GM13976 (cell line): ENCODE data around the gene SLC5A6.

Experiments
- DNase-seq: peaks from one replicate; pipeline ENCODE4 v3.0.0; 2012; ENCODE audit warnings: low spot score
- in situ Hi-C: fragments of 300-500 bp; cut with MboI; formaldehyde crosslinking; loops from one replicate; pipeline ENCODE4 v1.12.0; 2022; ENCODE audit warnings: low sequenced_read_pairs, mixed read lengths, inconsistent platforms; ENCODE audit not compliant: unreplicated experiment
- TF ChIP-seq, protein P1 (sequence below): IDR thresholded peaks from 2 replicates; pipeline ENCODE4 v1.5.1; 2012; ENCODE audit warnings: borderline replicate concordance, mild to moderate bottlenecking; ENCODE audit not compliant: insufficient read depth; ENCODE audit errors: extremely low read depth, missing control alignments, control extremely low read depth

SLC5A6 gene

DNA sequence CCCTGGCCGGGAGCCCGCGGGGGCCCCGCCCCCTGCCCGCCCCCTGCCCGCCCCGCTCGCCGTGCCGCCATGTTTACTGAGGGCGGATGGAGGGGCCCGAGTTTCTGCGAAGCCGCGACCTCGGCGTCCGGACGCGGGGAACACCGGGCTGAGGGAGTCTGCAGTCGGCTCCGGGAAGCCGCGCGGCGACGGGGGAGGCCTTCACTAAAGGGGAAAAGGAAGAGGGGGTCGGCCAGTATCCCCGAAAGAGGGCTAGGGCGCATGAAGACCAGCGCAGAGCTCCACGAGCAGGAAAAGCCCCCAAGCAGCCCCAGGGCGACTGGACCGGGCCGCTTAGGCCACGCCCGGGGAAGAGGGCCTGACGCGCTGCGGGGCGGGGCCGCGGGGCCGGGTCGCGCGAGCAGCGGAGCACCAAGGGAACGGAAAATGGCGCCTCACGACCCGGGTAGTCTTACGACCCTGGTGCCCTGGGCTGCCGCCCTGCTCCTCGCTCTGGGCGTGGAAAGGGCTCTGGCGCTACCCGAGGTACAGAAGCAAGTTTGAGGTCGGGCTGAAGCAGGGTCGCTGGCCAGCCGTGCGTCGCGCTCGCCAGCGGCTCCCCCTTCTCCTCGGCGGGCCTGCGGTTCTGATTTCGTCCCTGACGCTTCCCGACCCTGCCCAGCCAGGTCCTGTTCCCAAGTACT, at the start of gene SLC5A6, which contains the start of gene ATRAID:
TSS of gene SLC5A6 (minus strand) at position 326 of the 683 bp plus-strand sequence. CDS start 4,618 bp downstream, outside the sequence.
TSS of gene ATRAID (plus strand) at position 99 of the 683 bp plus-strand sequence. CDS start at position 427, 328 bp downstream.
- in situ Hi-C loops = no loop called here
- TF ChIP-seq, protein P1, sequence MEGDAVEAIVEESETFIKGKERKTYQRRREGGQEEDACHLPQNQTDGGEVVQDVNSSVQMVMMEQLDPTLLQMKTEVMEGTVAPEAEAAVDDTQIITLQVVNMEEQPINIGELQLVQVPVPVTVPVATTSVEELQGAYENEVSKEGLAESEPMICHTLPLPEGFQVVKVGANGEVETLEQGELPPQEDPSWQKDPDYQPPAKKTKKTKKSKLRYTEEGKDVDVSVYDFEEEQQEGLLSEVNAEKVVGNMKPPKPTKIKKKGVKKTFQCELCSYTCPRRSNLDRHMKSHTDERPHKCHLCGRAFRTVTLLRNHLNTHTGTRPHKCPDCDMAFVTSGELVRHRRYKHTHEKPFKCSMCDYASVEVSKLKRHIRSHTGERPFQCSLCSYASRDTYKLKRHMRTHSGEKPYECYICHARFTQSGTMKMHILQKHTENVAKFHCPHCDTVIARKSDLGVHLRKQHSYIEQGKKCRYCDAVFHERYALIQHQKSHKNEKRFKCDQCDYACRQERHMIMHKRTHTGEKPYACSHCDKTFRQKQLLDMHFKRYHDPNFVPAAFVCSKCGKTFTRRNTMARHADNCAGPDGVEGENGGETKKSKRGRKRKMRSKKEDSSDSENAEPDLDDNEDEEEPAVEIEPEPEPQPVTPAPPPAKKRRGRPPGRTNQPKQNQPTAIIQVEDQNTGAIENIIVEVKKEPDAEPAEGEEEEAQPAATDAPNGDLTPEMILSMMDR = no peak
- DNase-seq = peak; percentile 96

DNA sequence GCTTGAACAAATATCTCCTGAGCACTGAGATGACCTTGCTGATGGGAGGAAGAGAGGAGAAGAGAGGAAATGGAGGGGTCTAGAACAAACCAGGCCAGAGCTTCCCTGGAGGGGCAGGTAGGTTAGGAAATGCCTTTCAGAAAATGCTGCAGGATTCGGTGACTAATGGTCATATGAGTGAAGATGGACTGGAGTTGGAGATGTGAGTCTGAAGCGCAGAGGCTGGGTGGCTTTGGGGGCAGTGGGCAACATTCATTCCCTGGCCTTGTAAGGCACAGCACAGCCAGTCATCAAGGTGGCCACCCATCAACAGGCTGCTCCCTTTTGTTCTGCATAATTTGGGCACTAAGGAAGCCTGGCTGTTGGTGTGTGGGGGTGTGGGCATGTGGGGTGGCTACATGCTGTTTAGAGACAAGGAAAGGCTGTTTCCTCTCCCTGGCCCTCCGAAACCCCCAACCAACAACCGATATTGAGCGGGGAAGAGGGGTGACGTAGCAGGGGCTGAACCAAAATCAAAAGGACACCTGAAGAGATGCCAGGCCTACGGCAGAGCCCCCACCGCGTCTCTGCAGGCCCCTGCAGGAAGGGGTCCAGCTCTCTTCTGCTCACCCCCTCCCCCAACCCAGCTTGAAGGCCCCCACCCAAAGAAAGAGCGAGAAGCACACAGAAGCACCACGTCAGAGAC, 49.3 kb upstream of the SLC5A6 start:
- in situ Hi-C loops = no loop called here
- no peak for DNase-seq
- TF ChIP-seq, protein P1 = no peak

DNA sequence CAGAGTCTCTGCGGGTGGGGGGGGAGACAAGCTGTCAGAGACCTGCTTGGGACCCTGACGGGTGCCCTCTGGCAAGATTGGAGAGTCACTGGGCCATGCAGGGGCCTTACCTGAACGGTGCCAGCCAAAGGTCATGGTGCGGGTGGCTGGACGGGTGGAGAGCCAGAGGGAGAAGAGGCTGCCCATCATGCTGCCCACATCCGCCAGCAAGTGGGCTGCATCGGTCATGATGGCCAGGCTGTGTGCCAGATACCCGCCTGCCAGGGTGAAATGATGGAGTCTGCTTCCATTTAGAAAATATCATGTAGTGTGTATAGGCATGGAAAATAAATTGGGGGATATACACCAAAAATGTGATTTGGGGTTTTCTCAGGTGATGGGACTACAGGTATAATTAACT, 46.0 kb upstream of the SLC5A6 start:
- TF ChIP-seq, protein P1 = no peak
- no peak for DNase-seq
- in situ Hi-C loops = no loop called here

DNA sequence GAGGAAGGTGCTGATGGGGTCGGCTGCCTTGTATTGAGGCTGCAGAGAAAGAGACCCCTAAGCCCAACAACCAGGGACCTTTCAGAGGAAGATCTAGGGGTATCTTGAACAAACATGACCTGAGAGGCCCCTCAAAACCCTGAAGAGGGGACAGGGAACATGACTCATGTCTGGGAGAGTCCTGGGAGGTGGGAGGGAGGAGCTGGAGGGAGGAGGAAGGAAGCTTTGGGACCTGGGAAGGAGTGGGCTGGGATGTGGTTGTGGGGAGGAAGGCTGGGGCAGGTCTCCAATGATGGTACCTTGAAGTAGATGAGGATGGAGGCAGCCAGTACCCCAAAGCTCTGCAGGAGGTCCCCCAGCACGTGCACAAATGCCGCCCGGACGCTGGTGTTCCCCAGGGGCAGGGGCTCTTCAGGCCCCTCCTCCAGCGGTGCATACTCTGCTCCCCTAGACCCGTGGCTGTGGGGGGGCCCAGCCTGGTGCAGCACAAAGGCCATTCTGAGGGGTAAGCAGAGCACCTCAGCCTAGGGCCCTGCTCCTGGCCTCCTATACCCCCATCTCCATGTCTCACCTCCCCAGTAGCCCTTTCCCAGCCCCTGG, 44.9 kb upstream of the SLC5A6 start:
- TF ChIP-seq, protein P1 = no peak
- DNase-seq = no peak
- in situ Hi-C loops = no loop called here

DNA sequence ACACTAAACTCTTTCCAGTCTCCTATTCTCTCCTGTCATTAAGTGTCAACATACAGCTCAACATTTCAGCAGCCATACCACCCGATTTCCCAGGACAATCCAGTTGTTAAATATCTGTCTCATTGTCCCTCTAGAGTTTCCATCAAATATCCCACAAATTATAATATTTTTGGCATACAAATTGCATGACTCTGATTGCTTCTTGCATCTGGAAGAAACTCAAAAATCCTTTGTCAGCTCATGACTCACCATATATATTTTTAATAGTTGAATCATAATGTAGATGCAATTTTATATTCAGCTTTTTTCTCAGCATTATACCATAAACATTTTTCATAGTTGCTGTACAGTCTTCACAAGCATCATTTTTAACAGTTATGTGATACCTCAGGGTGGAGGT, 43.6 kb upstream of the SLC5A6 start:
- TF ChIP-seq, protein P1 = no peak
- in situ Hi-C loops = no loop called here
- DNase-seq = no peak

DNA sequence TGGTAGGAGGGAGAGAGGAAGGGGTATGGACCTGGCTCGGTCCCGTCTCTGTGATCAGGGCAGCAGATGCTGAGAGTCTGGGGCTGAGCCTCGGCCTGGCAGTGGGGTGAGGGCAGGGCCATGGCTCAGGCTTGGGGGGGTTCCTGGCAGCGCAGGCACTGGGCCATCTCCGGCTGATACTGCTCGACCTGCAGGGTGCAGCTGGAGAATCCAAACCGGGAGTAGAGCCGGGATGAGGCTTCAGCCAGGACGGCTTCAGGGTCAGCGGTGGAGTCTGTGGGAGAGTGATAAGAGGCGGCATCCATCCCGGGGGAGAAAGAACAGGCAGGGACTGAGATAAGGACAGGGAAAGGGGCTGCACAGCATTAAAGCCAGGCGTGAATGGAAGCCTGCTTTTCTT, 43.1 kb upstream of the SLC5A6 start:
- in situ Hi-C loops = no loop called here
- DNase-seq = no peak
- TF ChIP-seq, protein P1 = no peak
